A549 (cell line): ENCODE measurements around the gene MAP3K4. TPM values are rescaled to one million over a fixed set of nuclear protein-coding genes. Genes with fewer than 3 reads are reported as not detected.
A peak's percentile ranks its signal among the peaks of the same experiment; 100 is the strongest.

ENCODE experiments used
- ATAC-seq, 2 experiments: fragments of 200-7000 bp in 1 of 2; fragments of >200 bp in 1 of 2; cut with Nextera tagmentation in 1 of 2; cut with Tn5 transposase in 1 of 2; 3 replicates each; pipeline versions ENCODE4 v1.8.0 to v1.9.1; 2018 to 2020; ENCODE audit warnings: mild to moderate bottlenecking in 1 of 2, moderate library complexity in 1 of 2
- CTCF ChIA-PET: fragments of 300-600 bp; sonication (Branson Sonifier 250); formaldehyde crosslinking; extraction: SDS; loops from one replicate; lab custom pipeline; 2021; ENCODE audit warnings: antibody characterized with exemption, inconsistent platforms; lab: Yijun Ruan, JAX
- POLR2A ChIA-PET: fragments of 350-600 bp; formaldehyde crosslinking; extraction: SDS; loops from one replicate; lab custom pipeline; 2021; ENCODE audit warnings: antibody characterized with exemption, inconsistent platforms; lab: Yijun Ruan, JAX
- DNase-seq, 2 experiments: peaks; one replicate each; pipeline versions ENCODE4 v3.0.0 to v3.0.0-alpha.2; 2011 to 2016; ENCODE audit warnings: low read depth in 1 of 2, low spot score in 1 of 2
- FAIRE-seq: peaks from 2 replicates; lab custom pipeline; 2011; peaks lifted over from hg19 to GRCh38; lab: Jason Lieb, UNC
- H3K27ac ChIP-seq, 2 experiments: fragments of >200 bp; sonication (Bioruptor Twin); formaldehyde crosslinking; 3 replicates each; pipeline ENCODE4 v1.5.1; 2016 to 2017
- H3K4me1 ChIP-seq: fragments of >200 bp; sonication (Bioruptor Twin); formaldehyde crosslinking; 3 replicates; pipeline ENCODE4 v1.6.1; 2016
- H3K4me2 ChIP-seq: fragments of >200 bp; sonication (Bioruptor Twin); formaldehyde crosslinking; 3 replicates; pipeline ENCODE4 v1.6.1; 2016
- H3K4me3 ChIP-seq: fragments of >200 bp; sonication (Bioruptor Twin); formaldehyde crosslinking; 3 replicates; pipeline ENCODE4 v1.5.1; 2016
- H3K9me3 ChIP-seq: fragments of >200 bp; sonication (Bioruptor Twin); formaldehyde crosslinking; 3 replicates; pipeline ENCODE4 v1.6.1; 2016
- BCL3 ChIP-seq: fragments of >200 bp; sonication (Bioruptor Twin); formaldehyde crosslinking; IDR thresholded peaks from 3 replicates; pipeline ENCODE4 v1.6.1; 2016
- CBX2 ChIP-seq: fragments of 200-600 bp; sonication (generic); IDR thresholded peaks from 2 replicates; pipeline ENCODE4 v1.6.1; 2016; ENCODE audit warnings: low read depth, mild to moderate bottlenecking, borderline replicate concordance
- CHD4 ChIP-seq: fragments of 200-600 bp; sonication (generic); IDR thresholded peaks from 2 replicates; pipeline ENCODE4 v1.6.1; 2016; ENCODE audit warnings: antibody characterized with exemption, mild to moderate bottlenecking, borderline replicate concordance
- FOXS1 ChIP-seq: fragments of 250-450 bp; sonication (Bioruptor Pico); IDR thresholded peaks from 2 replicates; pipeline ENCODE4 v1.5.0; 2020; ENCODE audit warnings: mild to moderate bottlenecking, moderate library complexity
- GATA3 ChIP-seq: IDR thresholded peaks from 2 replicates; pipeline ENCODE4 v1.6.1; 2012; ENCODE audit warnings: borderline replicate concordance
- HDAC2 ChIP-seq: fragments of 200-600 bp; sonication (generic); IDR thresholded peaks from 2 replicates; pipeline ENCODE4 v1.6.1; 2016
- HES2 ChIP-seq: fragments of >200 bp; sonication (Bioruptor Twin); formaldehyde crosslinking; IDR thresholded peaks from 2 replicates; pipeline ENCODE4 v1.6.1; 2016
- JUN ChIP-seq, 2 experiments: fragments of >200 bp; sonication (Bioruptor Twin); formaldehyde crosslinking; IDR thresholded peaks; 2 replicates in 1 of 2; 3 replicates in 1 of 2; pipeline ENCODE4 v1.6.1; 2016 to 2017
- JUNB ChIP-seq: fragments of >200 bp; sonication (Bioruptor Twin); formaldehyde crosslinking; IDR thresholded peaks from 2 replicates; pipeline ENCODE4 v1.6.1; 2016
- KDM1A ChIP-seq: fragments of 200-600 bp; sonication (generic); IDR thresholded peaks from 2 replicates; pipeline ENCODE4 v1.6.1; 2016; ENCODE audit warnings: low read depth, mild to moderate bottlenecking
- KDM5A ChIP-seq: fragments of 200-600 bp; sonication (generic); IDR thresholded peaks from 2 replicates; pipeline ENCODE4 v1.6.1; 2016; ENCODE audit warnings: antibody characterized with exemption, mild to moderate bottlenecking
- NR3C1 ChIP-seq: fragments of >200 bp; sonication (Bioruptor Twin); formaldehyde crosslinking; IDR thresholded peaks from 3 replicates; pipeline ENCODE4 v1.6.1; 2017
- PHF8 ChIP-seq: fragments of 200-600 bp; sonication (generic); IDR thresholded peaks from 2 replicates; pipeline ENCODE4 v1.6.1; 2016; ENCODE audit warnings: low read depth, mild to moderate bottlenecking, antibody characterized with exemption, moderate library complexity, borderline replicate concordance
- POLR2A ChIP-seq: IDR thresholded peaks from 2 replicates; pipeline ENCODE4 v1.6.1; 2012; ENCODE audit warnings: mild to moderate bottlenecking, low read length
- RAD21 ChIP-seq, 2 experiments: fragments of >200 bp in 1 of 2; sonication (Bioruptor Twin) in 1 of 2; formaldehyde crosslinking in 1 of 2; IDR thresholded peaks in 1 of 2; conservative IDR thresholded peaks in 1 of 2; 2 replicates in 1 of 2; 3 replicates in 1 of 2; pipeline ENCODE4 v1.6.1; 2012 to 2018; ENCODE audit warnings: inconsistent platforms in 1 of 2
- RCOR1 ChIP-seq: fragments of 150-350 bp; IDR thresholded peaks from 2 replicates; pipeline ENCODE4 v1.6.1; 2014; ENCODE audit warnings: antibody characterized with exemption, low read length, low read depth
- RFX5 ChIP-seq: fragments of 450-650 bp; IDR thresholded peaks from 2 replicates; pipeline ENCODE4 v1.7.1; 2014; ENCODE audit warnings: antibody characterized with exemption, mild to moderate bottlenecking, moderate library complexity
- RNF2 ChIP-seq: fragments of 200-600 bp; sonication (generic); IDR thresholded peaks from 2 replicates; pipeline ENCODE4 v1.6.1; 2016; ENCODE audit warnings: low read depth, mild to moderate bottlenecking, antibody characterized with exemption, moderate library complexity, borderline replicate concordance
- USF2 ChIP-seq: fragments of 450-650 bp; IDR thresholded peaks from 2 replicates; pipeline ENCODE4 v1.6.1; 2014; ENCODE audit warnings: antibody characterized with exemption
- ZFP36 ChIP-seq: fragments of 450-650 bp; IDR thresholded peaks from 2 replicates; pipeline ENCODE4 v1.6.1; 2014; ENCODE audit warnings: borderline replicate concordance; ENCODE audit not compliant: partially characterized antibody
- ZSCAN20 ChIP-seq: fragments of 250-450 bp; sonication (Bioruptor Pico); IDR thresholded peaks from 2 replicates; pipeline ENCODE4 v1.8.0; 2022; ENCODE audit warnings: mild to moderate bottlenecking, moderate library complexity
- WGBS: methylation state at CpG from one replicate; pipeline ENCODE4 v1.1.6; 2017; ENCODE audit errors: missing lambda C conversion rate; 5-methylcytosine and 5-hydroxymethylcytosine counted together
- polyA minus RNA-seq: library from RNA; depleted of rRNA, polyadenylated mRNA; stranded (reverse); fragments of >200 nt; gene quantifications from 2 replicates; pipeline ENCODE4 v1.2.3, GENCODE V29; 2011; rRNA and poly(A)+ RNA removed
- polyA plus RNA-seq, 4 experiments: library from polyadenylated mRNA; depleted of rRNA in 3 of 4; stranded (reverse); fragments of >200 nt; fragmentation: RNase III in 1 of 4; extraction: RNeasy Plus Mini Kit Qiagen cat#74134 plus additional on column Dnase treatment in 1 of 4; gene quantifications; 2 replicates in 3 of 4; 3 replicates in 1 of 4; pipeline ENCODE4 v1.2.3, GENCODE V29; 2011 to 2017

The MAP3K4 gene
- polyA plus RNA-seq (2011; rRNA removed) (13.4 and 14.0 TPM in 2 replicates), polyA plus RNA-seq (2017; fragmentation: RNase III; extraction: RNeasy Plus Mini Kit Qiagen cat#74134 plus additional on column Dnase treatment) (7.3 to 7.7 TPM (median 7.3 TPM) in 3 replicates), polyA minus RNA-seq (19.1 and 19.4 TPM in 2 replicates)
- 3.9 and 4.3 TPM in 2 replicates for polyA plus RNA-seq (2012; cell fraction: cytosol; rRNA removed)
- polyA plus RNA-seq (2012; cell fraction: nucleus; rRNA removed): 8.6 and 13.0 TPM in 2 replicates

- no peak for TF ChIP-seq HES2
- TF ChIP-seq CHD4: no peak
- peak; percentile 52; the same call in 1 of the 2 replicates for TF ChIP-seq PHF8
- peak; percentile 61 for TF ChIP-seq POLR2A
- peak in 1 of 2 experiments; percentile 73; a peak in 2 of 5 replicates for TF ChIP-seq JUN (IDR thresholded peaks at IDR 0.05)
- TF ChIP-seq USF2: no peak
- peak; percentile 72 for TF ChIP-seq KDM5A
- TF ChIP-seq ZSCAN20 (CRISPR knock-in tag): no peak
- ATAC-seq: peak; percentile 86 to 88
- Histone ChIP-seq H3K4me1 (peaks cover 5% of the 10 kb centered on the region; the same call in 1 of the 3 replicates), H3K4me3 (peak within 1 kb of the TSS; percentile 81), H3K27ac (peak within 1 kb of the TSS; percentile 92 to 98), H3K9me3 (no peaks in the 10 kb centered on the region), H3K4me2 (peak within 1 kb of the TSS; percentile 97)
- peak; percentile 53 to 83 for DNase-seq
- FAIRE-seq: no peak
- ChIA-PET CTCF (interaction anchor here (1.0 to 6.6 kb wide), 4 partner anchors 60 to 142 kb away, joined by 3 to 49 read pairs (median 4); no protein-coding TSS in a partner anchor), POLR2A (no interaction called here)
- WGBS: no CpG with 5 or more reads among the region's 97 CpGs
Observed at GRCh38 chr6:160991406-160992060, at the start of gene MAP3K4. MAP3K4 (plus strand) TSS chr6:160991769; CDS start chr6:160991932, 163 bp downstream.

GRCh38 chr6:160943997-160944396 is 47.6 kb upstream of the MAP3K4 start:
- ChIA-PET POLR2A (no interaction called here), CTCF (interaction anchor here (2.5 kb wide), 1 partner anchor 13 kb away, joined by 9 read pairs; no protein-coding TSS in a partner anchor)
- DNase-seq (no peak), FAIRE-seq (no peak), ATAC-seq (no peak)
- H3K4me3 ChIP-seq: no peak overlapping the region
- H3K27ac ChIP-seq: no peak overlapping the region
- H3K4me1 ChIP-seq: no peaks in the 10 kb centered on the region
- no peak for TF ChIP-seq RCOR1
- TF ChIP-seq USF2: no peak
- TF ChIP-seq NR3C1: no peak
- TF ChIP-seq KDM1A: no peak
- no peak for TF ChIP-seq JUNB
- TF ChIP-seq GATA3: no peak
- TF ChIP-seq HDAC2: no peak
- TF ChIP-seq BCL3: no peak
- no peak for TF ChIP-seq CBX2
- TF ChIP-seq RAD21 (conservative IDR thresholded peaks at IDR 0.05 in 1 of 2, IDR thresholded peaks at IDR 0.05 in 1 of 2): no peak
- TF ChIP-seq ZFP36: no peak
- TF ChIP-seq RNF2: no peak
- TF ChIP-seq FOXS1 (CRISPR knock-in tag): no peak
- no peak for TF ChIP-seq RFX5
- no peak for TF ChIP-seq KDM5A
- 3% methylated on average over 2 of the region's 2 CpGs for WGBS
- H3K9me3 ChIP-seq: no peaks in the 10 kb centered on the region
- no peak overlapping the region for H3K4me2 ChIP-seq
